CD4-positive, alpha-beta T cell treated with Interferon alpha-2 for 1 hour (primary cell): ENCODE measurements around the gene CHAF1A.

Experiments used
- DNase-seq, 2 donors: peaks; one replicate each; pipeline ENCODE4 v3.0.0-alpha.2; 2020 to 2022

Gene CHAF1A

GRCh38 chr19:4457654-4458395 is 55.4 kb downstream of the CHAF1A start, which contains the start of gene UBXN6:
TSS of gene UBXN6 (minus strand) at chr19:4457794. CDS start at chr19:4457697, 97 bp downstream.
- peak; percentile 99 for DNase-seq

- no peak for DNase-seq
These were observed 62.6 kb downstream of the CHAF1A start for GRCh38 chr19:4464815-4465581.

GRCh38 chr19:4467835-4468234 is 65.4 kb downstream of the CHAF1A start:
- no peak for DNase-seq

GRCh38 chr19:4471403-4472173 is 69.1 kb downstream of the CHAF1A start:
- DNase-seq: peak; percentile 100

- no peak for DNase-seq
These were observed 69.9 kb downstream of the CHAF1A start, which contains the start of gene HDGFL2 for GRCh38 chr19:4472174-4472974. TSS of gene HDGFL2 (plus strand) at chr19:4472297. CDS start at chr19:4472351, 54 bp downstream.

- no peak for DNase-seq
These were observed 70.7 kb downstream of the CHAF1A start for GRCh38 chr19:4473011-4473762.

GRCh38 chr19:4473763-4474513 is 71.5 kb downstream of the CHAF1A start:
- no peak for DNase-seq

- DNase-seq: no peak
These were observed 72.1 kb downstream of the CHAF1A start for GRCh38 chr19:4474514-4475022.

- no peak for DNase-seq
These were observed 74.8 kb downstream of the CHAF1A start for GRCh38 chr19:4477034-4477801.

GRCh38 chr19:4482721-4483364 is 80.4 kb downstream of the CHAF1A start:
- no peak for DNase-seq

GRCh38 chr19:4483385-4483784 is 80.9 kb downstream of the CHAF1A start:
- no peak for DNase-seq

GRCh38 chr19:4487572-4487971 is 85.1 kb downstream of the CHAF1A start:
- DNase-seq: no peak

GRCh38 chr19:4488496-4488895 is 86.1 kb downstream of the CHAF1A start:
- DNase-seq: no peak

GRCh38 chr19:4491446-4491845 is 89.0 kb downstream of the CHAF1A start:
- DNase-seq: no peak

GRCh38 chr19:4492337-4493103 is 90.1 kb downstream of the CHAF1A start:
- no peak for DNase-seq
